ENCODE results near the gene DCP2.

DNA sequence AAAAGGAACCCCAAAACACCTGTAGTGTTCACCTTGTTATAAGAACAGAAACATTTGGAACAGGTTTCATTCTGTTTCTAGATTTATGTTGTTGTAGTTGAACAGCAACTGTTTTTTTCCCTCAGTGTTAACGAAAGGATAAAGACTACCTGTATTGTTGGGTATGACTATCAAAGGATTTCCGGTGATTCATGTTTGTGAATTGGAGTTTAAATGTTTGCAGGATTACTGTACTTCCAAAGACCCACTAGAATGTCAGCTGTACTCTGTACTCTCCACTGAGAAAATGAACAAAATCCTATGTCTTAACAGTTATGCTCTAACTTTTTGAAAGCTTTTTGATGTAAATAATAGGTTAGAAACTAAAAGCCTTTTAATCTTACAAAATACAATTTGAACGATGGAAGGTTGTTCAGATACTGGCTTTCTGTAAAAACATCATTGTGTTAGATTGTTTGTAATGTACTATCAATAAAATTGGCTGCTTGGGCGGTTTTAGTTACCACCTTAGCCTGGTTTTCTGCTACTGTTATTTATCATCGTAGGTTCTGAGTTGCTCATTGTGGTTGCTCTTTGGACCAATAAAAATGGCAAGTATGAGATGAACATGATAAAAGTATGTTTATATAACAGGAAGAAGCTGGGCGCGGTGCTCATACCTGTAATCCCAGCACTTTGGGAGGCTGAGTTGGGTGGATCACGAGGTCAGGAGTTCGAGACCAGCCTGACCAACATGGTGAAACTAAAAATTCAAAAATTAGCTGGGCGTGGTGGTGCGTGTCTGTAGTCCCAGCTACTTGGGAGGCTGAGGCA, 44.1 kb downstream of the DCP2 start:
- TF ChIP-seq, protein P1, sequence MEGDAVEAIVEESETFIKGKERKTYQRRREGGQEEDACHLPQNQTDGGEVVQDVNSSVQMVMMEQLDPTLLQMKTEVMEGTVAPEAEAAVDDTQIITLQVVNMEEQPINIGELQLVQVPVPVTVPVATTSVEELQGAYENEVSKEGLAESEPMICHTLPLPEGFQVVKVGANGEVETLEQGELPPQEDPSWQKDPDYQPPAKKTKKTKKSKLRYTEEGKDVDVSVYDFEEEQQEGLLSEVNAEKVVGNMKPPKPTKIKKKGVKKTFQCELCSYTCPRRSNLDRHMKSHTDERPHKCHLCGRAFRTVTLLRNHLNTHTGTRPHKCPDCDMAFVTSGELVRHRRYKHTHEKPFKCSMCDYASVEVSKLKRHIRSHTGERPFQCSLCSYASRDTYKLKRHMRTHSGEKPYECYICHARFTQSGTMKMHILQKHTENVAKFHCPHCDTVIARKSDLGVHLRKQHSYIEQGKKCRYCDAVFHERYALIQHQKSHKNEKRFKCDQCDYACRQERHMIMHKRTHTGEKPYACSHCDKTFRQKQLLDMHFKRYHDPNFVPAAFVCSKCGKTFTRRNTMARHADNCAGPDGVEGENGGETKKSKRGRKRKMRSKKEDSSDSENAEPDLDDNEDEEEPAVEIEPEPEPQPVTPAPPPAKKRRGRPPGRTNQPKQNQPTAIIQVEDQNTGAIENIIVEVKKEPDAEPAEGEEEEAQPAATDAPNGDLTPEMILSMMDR (IDR thresholded peaks at IDR 0.05), result no peak
- TF ChIP-seq POLR2A (IDR thresholded peaks at IDR 0.05; ENCODE audit: low read depth), result no peak
